ENCODE results near the gene JAM2.

Gene JAM2

DNA sequence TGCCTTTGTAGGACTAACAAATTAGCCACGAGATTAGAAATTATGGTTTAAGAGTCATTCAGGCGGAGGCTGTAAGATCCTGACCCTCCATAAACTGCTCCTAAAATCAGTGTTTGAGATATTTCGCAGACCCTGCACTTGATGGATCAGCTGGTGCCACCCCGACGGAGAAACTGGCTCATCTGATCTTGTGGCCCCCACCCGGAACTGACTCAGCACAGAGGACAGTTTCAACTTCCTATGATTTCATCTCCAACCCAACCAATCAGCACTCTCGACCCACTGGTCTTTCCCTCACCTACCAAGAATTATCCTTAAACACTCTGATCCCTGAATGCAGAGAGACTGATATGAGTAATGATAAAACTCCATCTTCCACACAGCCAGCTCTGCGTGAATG, 3.7 kb upstream of the JAM2 start:
- Histone ChIP-seq H3K18ac (ENCODE audit: low read length) (no peak overlapping the region), H4K12ac (ENCODE audit: low read depth, low read length) (no peak overlapping the region), H3K4me3 (ENCODE audit: low read depth, low read length) (no peak overlapping the region), H2BK5ac (ENCODE audit: low read depth, low read length, poor library complexity) (no peak overlapping the region), H2AK5ac (ENCODE audit: low read length) (no peak overlapping the region), H3K4me1 (ENCODE audit: control insufficient read depth in 1 of 2, insufficient read depth in 2 of 2, low read length in 2 of 2) (peaks cover 4 to 6% of the 10 kb centered on the region in 2 experiments), H2AFZ (ENCODE audit: insufficient read depth, low read length, poor library complexity) (no peak overlapping the region), H3K4me2 (ENCODE audit: low read length) (no peak overlapping the region), H3K4ac (ENCODE audit: low read depth, low read length) (no peak overlapping the region), H4K8ac (ENCODE audit: low read depth, low read length) (no peak overlapping the region), H4K91ac (ENCODE audit: low read depth, low read length) (no peak overlapping the region), H3K23ac (ENCODE audit: low read length) (no peak overlapping the region), H3K36me3 (ENCODE audit: control insufficient read depth in 1 of 2, insufficient read depth in 2 of 2, low read length in 2 of 2) (no peaks in the 10 kb centered on the region), H3K9ac (ENCODE audit: low read length) (no peak overlapping the region), H2BK12ac (ENCODE audit: low read length) (no peak overlapping the region), H3K79me2 (ENCODE audit: control insufficient read depth, insufficient read depth, low read length, poor library complexity) (no peaks in the 10 kb centered on the region), H3K9me3 (ENCODE audit: insufficient read depth, low read depth, low read length) (no peaks in the 10 kb centered on the region), H3K79me1 (ENCODE audit: low read length) (peaks cover 2% of the 10 kb centered on the region), H3K27ac (ENCODE audit: low read depth, low read length) (no peak overlapping the region), H3K14ac (ENCODE audit: low read length) (no peak overlapping the region), H3K27me3 (ENCODE audit: insufficient read depth, low read length) (peaks cover 6% of the 10 kb centered on the region), H2BK120ac (ENCODE audit: insufficient read depth, low read length, poor library complexity) (no peak overlapping the region)
- no CpG with 5 or more reads among the region's 8 CpGs for WGBS (ENCODE audit: extremely low coverage, insufficient coverage, insufficient read length)
- no peak for DNase-seq

DNA sequence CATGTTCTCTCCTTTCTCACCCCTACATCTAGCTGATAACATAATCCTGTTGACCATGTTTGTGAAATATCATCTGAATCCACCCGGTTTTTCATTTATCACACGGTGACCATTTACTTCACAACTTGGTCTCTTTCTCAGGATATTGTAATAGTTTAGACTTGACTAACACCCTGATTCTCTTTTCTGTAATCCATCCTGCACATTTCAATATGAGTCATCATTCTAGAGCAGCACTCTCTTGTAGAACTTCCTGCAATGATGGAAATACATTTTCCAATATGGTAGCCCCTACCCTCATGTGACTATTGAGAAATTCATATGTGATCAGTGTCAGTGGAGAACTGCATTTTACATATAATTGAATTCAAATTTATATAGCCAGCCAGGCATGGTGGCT, 2.3 kb upstream of the JAM2 start:
- Histone ChIP-seq H3K4me1 (ENCODE audit: control insufficient read depth in 1 of 2, insufficient read depth in 2 of 2, low read length in 2 of 2) (peaks cover 4 to 6% of the 10 kb centered on the region in 2 experiments), H3K9ac (ENCODE audit: low read length) (no peak overlapping the region), H3K18ac (ENCODE audit: low read length) (no peak overlapping the region), H3K27me3 (ENCODE audit: insufficient read depth, low read length) (peaks cover 7% of the 10 kb centered on the region), H3K27ac (ENCODE audit: low read depth, low read length) (no peak overlapping the region), H2BK120ac (ENCODE audit: insufficient read depth, low read length, poor library complexity) (no peak overlapping the region), H3K36me3 (ENCODE audit: control insufficient read depth in 1 of 2, insufficient read depth in 2 of 2, low read length in 2 of 2) (no peaks in the 10 kb centered on the region), H3K4me3 (ENCODE audit: low read depth, low read length) (no peak overlapping the region), H2BK12ac (ENCODE audit: low read length) (no peak overlapping the region), H3K23ac (ENCODE audit: low read length) (no peak overlapping the region), H4K12ac (ENCODE audit: low read depth, low read length) (no peak overlapping the region), H3K14ac (ENCODE audit: low read length) (no peak overlapping the region), H2AFZ (ENCODE audit: insufficient read depth, low read length, poor library complexity) (no peak overlapping the region), H3K4me2 (ENCODE audit: low read length) (no peak overlapping the region), H3K79me1 (ENCODE audit: low read length) (peaks cover 2% of the 10 kb centered on the region), H2AK5ac (ENCODE audit: low read length) (no peak overlapping the region), H3K79me2 (ENCODE audit: control insufficient read depth, insufficient read depth, low read length, poor library complexity) (no peaks in the 10 kb centered on the region), H3K9me3 (ENCODE audit: insufficient read depth, low read depth, low read length) (no peaks in the 10 kb centered on the region), H4K91ac (ENCODE audit: low read depth, low read length) (no peak overlapping the region), H4K8ac (ENCODE audit: low read depth, low read length) (no peak overlapping the region), H2BK5ac (ENCODE audit: low read depth, low read length, poor library complexity) (no peak overlapping the region), H3K4ac (ENCODE audit: low read depth, low read length) (no peak overlapping the region)
- peak; percentile 39 to 78 for DNase-seq
- no CpG with 5 or more reads among the region's 2 CpGs for WGBS (ENCODE audit: extremely low coverage, insufficient coverage, insufficient read length)

DNA sequence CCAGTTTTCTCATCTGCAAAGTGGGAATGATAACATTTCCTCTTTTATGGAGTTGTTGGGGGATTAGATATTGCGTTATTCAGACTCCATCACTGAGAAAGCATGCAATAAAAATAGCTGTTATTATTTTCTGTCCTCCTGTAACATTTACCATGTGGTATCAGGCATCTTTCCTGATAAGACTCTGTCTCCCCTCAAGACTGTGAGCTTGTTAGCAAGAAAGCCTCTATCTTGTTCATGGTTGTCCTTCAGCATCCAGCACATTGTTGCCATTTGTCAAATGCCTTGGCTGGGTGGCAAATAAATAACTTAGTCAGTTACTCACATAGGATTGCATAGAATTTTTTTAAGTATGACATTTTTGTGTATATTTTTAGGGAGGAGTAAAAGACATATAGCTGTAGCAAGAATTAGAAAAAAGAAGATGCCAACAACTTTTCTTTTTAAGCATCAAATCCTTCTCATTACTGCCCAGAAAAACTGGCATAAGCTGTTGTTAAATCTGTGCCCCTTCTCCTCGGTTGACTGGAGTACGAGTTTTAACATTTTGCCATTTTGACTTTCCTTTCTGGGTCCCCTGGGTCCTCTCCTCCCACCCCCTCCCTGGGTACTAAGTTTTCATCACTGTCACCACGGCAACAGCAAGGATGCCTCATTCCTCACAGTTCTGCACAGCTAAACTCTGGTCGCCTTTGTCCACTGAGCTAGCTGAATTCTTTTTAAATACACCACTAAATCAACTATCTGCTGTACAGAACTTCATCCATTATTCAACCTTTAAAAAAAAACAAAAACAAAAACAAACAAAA, 1.0 kb upstream of the JAM2 start:
- Histone ChIP-seq H3K4me3 (ENCODE audit: low read depth, low read length) (no peak overlapping the region), H3K79me2 (ENCODE audit: control insufficient read depth, insufficient read depth, low read length, poor library complexity) (no peaks in the 10 kb centered on the region), H3K9me3 (ENCODE audit: insufficient read depth, low read depth, low read length) (no peaks in the 10 kb centered on the region), H3K27ac (ENCODE audit: low read depth, low read length) (no peak overlapping the region), H3K36me3 (ENCODE audit: control insufficient read depth in 1 of 2, insufficient read depth in 2 of 2, low read length in 2 of 2) (no peaks in the 10 kb centered on the region), H4K8ac (ENCODE audit: low read depth, low read length) (no peak overlapping the region), H3K23ac (ENCODE audit: low read length) (no peak overlapping the region), H3K4ac (ENCODE audit: low read depth, low read length) (no peak overlapping the region), H3K14ac (ENCODE audit: low read length) (no peak overlapping the region), H3K4me2 (ENCODE audit: low read length) (no peak overlapping the region), H2AK5ac (ENCODE audit: low read length) (no peak overlapping the region), H3K79me1 (ENCODE audit: low read length) (peaks cover 2% of the 10 kb centered on the region), H2AFZ (ENCODE audit: insufficient read depth, low read length, poor library complexity) (no peak overlapping the region), H4K91ac (ENCODE audit: low read depth, low read length) (no peak overlapping the region), H3K18ac (ENCODE audit: low read length) (no peak overlapping the region), H3K4me1 (ENCODE audit: control insufficient read depth in 1 of 2, insufficient read depth in 2 of 2, low read length in 2 of 2) (peaks cover 4 to 6% of the 10 kb centered on the region in 2 experiments), H2BK5ac (ENCODE audit: low read depth, low read length, poor library complexity) (no peak overlapping the region), H2BK12ac (ENCODE audit: low read length) (no peak overlapping the region), H3K27me3 (ENCODE audit: insufficient read depth, low read length) (peaks cover 7% of the 10 kb centered on the region), H4K12ac (ENCODE audit: low read depth, low read length) (no peak overlapping the region), H2BK120ac (ENCODE audit: insufficient read depth, low read length, poor library complexity) (no peak overlapping the region), H3K9ac (ENCODE audit: low read length) (no peak overlapping the region)
- WGBS (ENCODE audit: extremely low coverage, insufficient coverage, insufficient read length): no CpG with 5 or more reads among the region's 5 CpGs
- DNase-seq: peak; percentile 50 to 82

DNA sequence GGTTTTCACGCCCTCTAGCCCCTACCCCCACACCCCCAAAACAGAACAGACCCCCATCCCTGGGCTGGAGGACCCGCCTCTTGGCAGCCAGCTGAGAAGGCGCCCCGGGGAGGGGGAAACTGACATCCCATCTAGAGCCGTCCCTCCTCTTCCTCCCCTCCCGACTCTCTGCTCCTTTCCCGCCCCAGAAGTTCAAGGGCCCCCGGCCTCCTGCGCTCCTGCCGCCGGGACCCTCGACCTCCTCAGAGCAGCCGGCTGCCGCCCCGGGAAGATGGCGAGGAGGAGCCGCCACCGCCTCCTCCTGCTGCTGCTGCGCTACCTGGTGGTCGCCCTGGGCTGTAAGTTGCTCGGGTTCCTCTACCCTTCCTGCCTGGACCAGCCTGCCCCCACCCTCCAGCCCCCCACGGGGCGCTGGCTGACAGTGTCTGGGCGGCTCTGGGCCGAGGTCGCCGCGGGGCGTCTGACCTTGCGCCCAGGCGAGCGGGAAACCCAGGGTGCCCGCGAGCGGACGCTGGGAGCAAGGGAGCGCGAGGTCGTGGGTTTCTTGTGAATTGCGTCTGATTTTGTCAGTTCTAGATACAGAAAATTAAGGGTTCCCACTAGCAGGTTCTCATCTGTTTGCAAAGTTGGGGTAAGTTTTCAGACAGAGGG, 618 bp downstream of the JAM2 start:
- Histone ChIP-seq H3K18ac (ENCODE audit: low read length) (no peak overlapping the region), H3K36me3 (ENCODE audit: control insufficient read depth in 1 of 2, insufficient read depth in 2 of 2, low read length in 2 of 2) (no peaks in the 10 kb centered on the region), H2BK120ac (ENCODE audit: insufficient read depth, low read length, poor library complexity) (no peak overlapping the region), H3K4ac (ENCODE audit: low read depth, low read length) (no peak overlapping the region), H3K27me3 (ENCODE audit: insufficient read depth, low read length) (peaks cover 7% of the 10 kb centered on the region), H4K8ac (ENCODE audit: low read depth, low read length) (peak overlapping the region; percentile 66), H3K79me1 (ENCODE audit: low read length) (peaks cover 2% of the 10 kb centered on the region), H3K27ac (ENCODE audit: low read depth, low read length) (no peak overlapping the region), H3K14ac (ENCODE audit: low read length) (no peak overlapping the region), H4K91ac (ENCODE audit: low read depth, low read length) (peak overlapping the region; percentile 53), H3K4me3 (ENCODE audit: low read depth, low read length) (peak overlapping the region; percentile 68), H2AFZ (ENCODE audit: insufficient read depth, low read length, poor library complexity) (peak overlapping the region; percentile 43), H2BK5ac (ENCODE audit: low read depth, low read length, poor library complexity) (no peak overlapping the region), H3K4me2 (ENCODE audit: low read length) (peak overlapping the region; percentile 87), H3K4me1 (ENCODE audit: control insufficient read depth in 1 of 2, insufficient read depth in 2 of 2, low read length in 2 of 2) (peaks cover 4 to 6% of the 10 kb centered on the region in 2 experiments), H2BK12ac (ENCODE audit: low read length) (peak overlapping the region; percentile 61), H3K9ac (ENCODE audit: low read length) (no peak overlapping the region), H3K9me3 (ENCODE audit: insufficient read depth, low read depth, low read length) (no peaks in the 10 kb centered on the region), H4K12ac (ENCODE audit: low read depth, low read length) (no peak overlapping the region), H3K23ac (ENCODE audit: low read length) (no peak overlapping the region), H2AK5ac (ENCODE audit: low read length) (no peak overlapping the region), H3K79me2 (ENCODE audit: control insufficient read depth, insufficient read depth, low read length, poor library complexity) (no peaks in the 10 kb centered on the region)
- WGBS (ENCODE audit: extremely low coverage, insufficient coverage, insufficient read length): no CpG with 5 or more reads among the region's 40 CpGs
- peak in 1 of 2 donors; percentile 38 for DNase-seq

Data from trophoblast cell (in vitro differentiated cells and primary cell).